KMS-11 (cell line): Measurements from ENCODE around the gene SLC25A19.

Experiments
- H2AFZ ChIP-seq: fragments of 200-600 bp; sonication (generic); 2 replicates; pipeline ENCODE4 v1.6.1; 2016; ENCODE audit warnings: antibody characterized with exemption, mixed run types, low read depth
- H3K27ac ChIP-seq: fragments of 200-600 bp; sonication (generic); 2 replicates; pipeline ENCODE4 v1.6.1; 2016; ENCODE audit warnings: mild to moderate bottlenecking, mixed run types
- H3K27me3 ChIP-seq: fragments of 200-600 bp; sonication (generic); 2 replicates; pipeline ENCODE4 v1.6.1; 2017; ENCODE audit warnings: mild to moderate bottlenecking, low read depth, mixed run types, moderate library complexity; ENCODE audit not compliant: insufficient read depth
- H3K36me3 ChIP-seq: fragments of 200-600 bp; sonication (generic); 2 replicates; pipeline ENCODE4 v1.6.1; 2017; ENCODE audit warnings: mild to moderate bottlenecking, mixed run types; ENCODE audit not compliant: insufficient read depth
- H3K4me1 ChIP-seq: fragments of 200-600 bp; sonication (generic); 2 replicates; pipeline ENCODE4 v1.6.1; 2016; ENCODE audit warnings: mild to moderate bottlenecking, low read depth, mixed run types; ENCODE audit not compliant: poor library complexity, severe bottlenecking
- H3K4me2 ChIP-seq: fragments of 200-600 bp; sonication (generic); 2 replicates; pipeline ENCODE4 v1.7.0; 2016; ENCODE audit warnings: mild to moderate bottlenecking, mixed run types
- H3K4me3 ChIP-seq: fragments of 200-600 bp; sonication (generic); IDR thresholded peaks from 2 replicates; pipeline ENCODE4 v1.6.1; 2017; ENCODE audit warnings: low read depth, low read length, mixed read lengths; ENCODE audit not compliant: insufficient read depth
- H3K79me2 ChIP-seq: fragments of 200-600 bp; sonication (generic); 2 replicates; pipeline ENCODE4 v1.6.1; 2016; ENCODE audit warnings: low read depth, mixed run types; ENCODE audit not compliant: insufficient read depth
- H3K9ac ChIP-seq: fragments of 200-600 bp; sonication (generic); 2 replicates; pipeline ENCODE4 v1.6.1; 2016; ENCODE audit warnings: mild to moderate bottlenecking, mixed run types
- H4K20me1 ChIP-seq: fragments of 200-600 bp; sonication (generic); 2 replicates; pipeline ENCODE4 v1.6.1; 2016; ENCODE audit warnings: mild to moderate bottlenecking, mixed run types; ENCODE audit not compliant: insufficient read depth
- CTCF ChIP-seq: fragments of 200-600 bp; sonication (generic); conservative IDR thresholded peaks from 2 replicates; pipeline ENCODE4 v1.6.1; 2017; ENCODE audit warnings: low read depth, mild to moderate bottlenecking, antibody characterized with exemption, low read length, moderate library complexity, mixed read lengths

The SLC25A19 gene

GRCh38 chr17:75289832-75290337 lies 652 bp upstream of the SLC25A19 start:
- Histone ChIP-seq H3K27me3 (no peaks in the 10 kb centered on the region), H3K27ac (peak overlapping the region; percentile 42), H3K36me3 (peaks cover 10% of the 10 kb centered on the region; the same call in 1 of the 2 replicates), H3K79me2 (peaks cover 24% of the 10 kb centered on the region), H3K4me1 (peaks cover 37% of the 10 kb centered on the region), H4K20me1 (no peaks in the 10 kb centered on the region; the same call in 1 of the 2 replicates), H3K4me3 (no peak overlapping the region), H3K9ac (peak overlapping the region; percentile 33; the same call in 1 of the 2 replicates), H3K4me2 (peak overlapping the region; percentile 76), H2AFZ (peak overlapping the region; percentile 89)
- TF ChIP-seq CTCF = 0 out of 2 replicates have a peak, but pooled peaks have one; percentile 4

DNA sequence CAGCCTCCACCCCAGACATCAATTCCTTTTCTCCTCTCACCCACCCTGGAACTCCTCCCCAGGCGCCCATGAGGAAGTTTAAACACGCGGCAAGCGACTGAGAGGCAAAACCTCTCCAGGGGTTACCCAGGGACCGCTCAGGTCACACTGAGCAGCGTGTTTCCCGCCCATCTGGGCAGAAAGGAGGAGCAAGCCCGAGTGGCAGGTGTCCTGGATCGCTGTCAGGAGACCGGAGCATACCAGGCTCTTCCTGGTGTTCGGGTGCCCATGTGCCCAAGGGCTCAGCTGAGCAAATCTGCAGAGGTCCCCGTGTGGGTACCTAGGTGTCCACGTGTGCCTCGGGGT lies 491 bp downstream of the SLC25A19 start:
- H3K27ac ChIP-seq = peak overlapping the region; percentile 78

GRCh38 chr17:75288359-75288758 lies 874 bp downstream of the SLC25A19 start:
- Histone ChIP-seq H2AFZ (peak overlapping the region; percentile 94; the same call in 1 of the 2 replicates), H4K20me1 (no peaks in the 10 kb centered on the region; the same call in 1 of the 2 replicates), H3K4me2 (peak overlapping the region; percentile 92), H3K36me3 (peaks cover 10% of the 10 kb centered on the region; the same call in 1 of the 2 replicates), H3K79me2 (peaks cover 24% of the 10 kb centered on the region), H3K4me1 (peaks cover 25% of the 10 kb centered on the region), H3K27ac (peak overlapping the region; percentile 78), H3K27me3 (no peaks in the 10 kb centered on the region), H3K9ac (peak overlapping the region; percentile 81; the same call in 1 of the 2 replicates), H3K4me3 (no peak overlapping the region)
- no peak for TF ChIP-seq CTCF

More for the DNA sequence above, 491 bp downstream of the SLC25A19 start:
- Histone ChIP-seq H3K4me1 (peaks cover 26% of the 10 kb centered on the region), H4K20me1 (no peaks in the 10 kb centered on the region; the same call in 1 of the 2 replicates), H3K4me2 (peak overlapping the region; percentile 92), H3K27me3 (no peaks in the 10 kb centered on the region), H3K9ac (peak overlapping the region; percentile 81), H2AFZ (peak overlapping the region; percentile 94), H3K36me3 (peaks cover 10% of the 10 kb centered on the region; the same call in 1 of the 2 replicates), H3K79me2 (peaks cover 24% of the 10 kb centered on the region), H3K4me3 (no peak overlapping the region)
- no peak for TF ChIP-seq CTCF

DNA sequence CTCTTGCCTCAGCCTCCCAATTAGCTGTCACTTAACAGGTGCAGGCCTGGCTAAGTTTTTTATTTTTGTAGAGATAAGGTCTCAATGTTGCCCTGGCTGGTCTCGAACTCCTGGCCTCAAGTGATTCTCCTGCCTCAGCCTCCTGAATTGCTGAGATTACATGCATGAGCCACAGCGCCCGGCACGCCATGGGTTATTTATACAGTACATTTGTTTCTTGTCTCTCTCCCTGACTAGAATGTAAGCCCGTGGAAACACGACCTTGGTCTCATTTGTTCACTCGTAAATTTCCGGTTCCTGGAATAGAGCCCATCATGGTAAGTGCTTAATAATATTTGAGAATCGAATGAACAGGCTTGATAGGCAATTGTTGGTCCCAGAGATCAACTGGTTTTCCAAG lies 2.0 kb downstream of the SLC25A19 start:
- Histone ChIP-seq H3K4me2 (peak overlapping the region; percentile 92; the same call in 1 of the 2 replicates), H3K27ac (no peak overlapping the region), H2AFZ (no peak overlapping the region), H4K20me1 (no peaks in the 10 kb centered on the region; the same call in 1 of the 2 replicates), H3K79me2 (peaks cover 24% of the 10 kb centered on the region), H3K27me3 (no peaks in the 10 kb centered on the region), H3K4me3 (no peak overlapping the region), H3K9ac (no peak overlapping the region), H3K4me1 (peaks cover 25% of the 10 kb centered on the region), H3K36me3 (peaks cover 10% of the 10 kb centered on the region; the same call in 1 of the 2 replicates)
- no peak for TF ChIP-seq CTCF
